HepG2 (cell line): ENCODE measurements around the gene GABARAPL2. TPM values are rescaled to one million over a fixed set of nuclear protein-coding genes. Genes with fewer than 3 reads are reported as not detected.

Experiments
- ATAC-seq: fragments of 200-7000 bp; cut with Tn5 transposase; 3 replicates; pipeline ENCODE4 v1.9.1; 2020; ENCODE audit warnings: mild to moderate bottlenecking, moderate library complexity
- BruUV-seq: library from RNA; stranded (reverse); fragments of 400-500 nt; replicated peaks from 2 replicates; lab custom pipeline; 2021; lab: Mats Ljungman, UMichigan
- CTCF ChIA-PET: fragments of 300-600 bp; formaldehyde crosslinking; extraction: SDS; loops from one replicate; lab custom pipeline; 2021; ENCODE audit warnings: low total read pairs, inconsistent platforms, low intra/inter-chr PET ratio; lab: Yijun Ruan, JAX
- POLR2A ChIA-PET: fragments of 350-600 bp; sonication (Branson Sonifier 250); formaldehyde crosslinking; loops from one replicate; lab custom pipeline; 2020; ENCODE audit warnings: antibody characterized with exemption, inconsistent platforms; lab: Yijun Ruan, JAX
- DNase-seq: peaks from one replicate; pipeline ENCODE4 v3.0.0-alpha.2; 2015; ENCODE audit warnings: low spot score
- FAIRE-seq: peaks from 3 replicates; lab custom pipeline; 2011; peaks lifted over from hg19 to GRCh38; lab: Jason Lieb, UNC
- H2AFZ ChIP-seq: one replicate; pipeline ENCODE4 v1.6.1; 2011; ENCODE audit warnings: low read length, inconsistent platforms
- H3K27ac ChIP-seq: fragments of 300-600 bp; 3 replicates; pipeline ENCODE4 v1.8.0; 2011; ENCODE audit warnings: mixed run types, mild to moderate bottlenecking, mixed read lengths, low read length, inconsistent platforms; ENCODE audit not compliant: insufficient read depth; ENCODE audit errors: extremely low read length
- H3K27me3 ChIP-seq, 2 experiments: fragments of 200-600 bp in 1 of 2; 2 replicates in 1 of 2; 3 replicates in 1 of 2; pipeline versions ENCODE4 v1.6.0 to v1.8.0; 2011; ENCODE audit warnings: low read length in 2 of 2, mild to moderate bottlenecking in 2 of 2, moderate library complexity in 2 of 2, inconsistent platforms in 1 of 2; ENCODE audit not compliant: insufficient read depth in 2 of 2, control insufficient read depth in 1 of 2
- H3K36me3 ChIP-seq, 2 experiments: fragments of 200-600 bp in 1 of 2; replicated peaks in 1 of 2; 2 replicates in 1 of 2; 3 replicates in 1 of 2; pipeline versions ENCODE4 v1.5.1 to v1.8.0; 2011; ENCODE audit warnings: low read length in 2 of 2, inconsistent platforms in 1 of 2; ENCODE audit not compliant: insufficient read depth in 2 of 2, control insufficient read depth in 1 of 2
- H3K4me1 ChIP-seq: 2 replicates; pipeline ENCODE4 v1.5.1; 2012; ENCODE audit warnings: low read length, inconsistent platforms; ENCODE audit not compliant: insufficient read depth
- H3K4me2 ChIP-seq: 2 replicates; pipeline ENCODE4 v1.6.0; 2011; ENCODE audit warnings: low read depth, low read length, inconsistent platforms
- H3K4me3 ChIP-seq, 3 experiments: fragments of 200-600 bp in 1 of 3; sonication (generic), shearing (Covaris generic) in 1 of 3; replicated peaks in 1 of 3; 2 replicates each; pipeline ENCODE4 v1.5.1; 2011 to 2016; ENCODE audit warnings: low read length in 3 of 3, inconsistent platforms in 2 of 3, low read depth in 2 of 3, mild to moderate bottlenecking in 2 of 3, control low read depth in 1 of 3, mixed read lengths in 1 of 3; ENCODE audit not compliant: insufficient read depth in 1 of 3
- H3K79me2 ChIP-seq: one replicate; pipeline ENCODE4 v1.6.1; 2011; ENCODE audit warnings: low read length, inconsistent platforms; ENCODE audit not compliant: insufficient read depth
- H3K9ac ChIP-seq: 2 replicates; pipeline ENCODE4 v1.6.0; 2011; ENCODE audit warnings: mild to moderate bottlenecking, low read depth, low read length, inconsistent platforms; ENCODE audit not compliant: insufficient read depth
- H3K9me3 ChIP-seq: 2 replicates; pipeline ENCODE4 v1.5.1; 2012; ENCODE audit warnings: mild to moderate bottlenecking, low read length
- H4K20me1 ChIP-seq: 2 replicates; pipeline ENCODE4 v1.6.0; 2011; ENCODE audit warnings: inconsistent platforms, mild to moderate bottlenecking, low read length, moderate library complexity; ENCODE audit not compliant: insufficient read depth
- ASH2L ChIP-seq: fragments of 300-600, 200-600 bp; sonication (generic); IDR thresholded peaks from 2 replicates; pipeline ENCODE4 v1.7.0; 2017; ENCODE audit warnings: low read depth, mild to moderate bottlenecking, moderate library complexity, mixed read lengths, low read length; ENCODE audit not compliant: insufficient read length
- HDAC1 ChIP-seq: sonication (generic); formaldehyde crosslinking; IDR thresholded peaks from 2 replicates; pipeline ENCODE4 v1.5.1; 2020; ENCODE audit warnings: mild to moderate bottlenecking, missing genetic modification reagents
- MTF1 ChIP-seq: sonication (generic); formaldehyde crosslinking; IDR thresholded peaks from 2 replicates; pipeline ENCODE4 v1.5.0; 2020; ENCODE audit warnings: missing genetic modification reagents
- NAIF1 ChIP-seq: sonication (generic); formaldehyde crosslinking; IDR thresholded peaks from 2 replicates; pipeline ENCODE4 v1.5.0; 2020; ENCODE audit warnings: mild to moderate bottlenecking, missing genetic modification reagents, borderline replicate concordance
- SRF ChIP-seq: IDR thresholded peaks from 2 replicates; pipeline ENCODE4 v1.6.1; 2011; ENCODE audit warnings: mild to moderate bottlenecking, low read depth, low read length, moderate library complexity
- ZBTB14 ChIP-seq: sonication (generic); formaldehyde crosslinking; IDR thresholded peaks from 2 replicates; pipeline ENCODE4 v1.4.0; 2020; ENCODE audit warnings: missing genetic modification reagents
- ZNF138 ChIP-seq: sonication (generic); formaldehyde crosslinking; IDR thresholded peaks from 2 replicates; pipeline ENCODE4 v1.5.0; 2020; ENCODE audit warnings: mild to moderate bottlenecking, low read depth, missing genetic modification reagents
- ZNF629 ChIP-seq: sonication (generic); formaldehyde crosslinking; conservative IDR thresholded peaks from 2 replicates; pipeline ENCODE4 v1.5.0; 2020; ENCODE audit warnings: missing genetic modification reagents
- ZNF749 ChIP-seq: sonication (generic); formaldehyde crosslinking; IDR thresholded peaks from 2 replicates; pipeline ENCODE4 v1.8.0; 2022; ENCODE audit warnings: mild to moderate bottlenecking, missing genetic modification reagents, moderate library complexity, borderline replicate concordance
- ZSCAN9 ChIP-seq: IDR thresholded peaks from 2 replicates; pipeline ENCODE4 v1.6.1; 2016; ENCODE audit warnings: borderline replicate concordance
- WGBS: methylation state at CpG from one replicate; pipeline ENCODE4 v1.1.6; 2017; ENCODE audit warnings: low lambda C conversion rate; 5-methylcytosine and 5-hydroxymethylcytosine counted together
- in situ Hi-C: cut with HindIII; loops from 2 replicates; pipeline ENCODE4 v1.10.0; 2017; ENCODE audit warnings: low pct_unique_long_range_greater_than_20kb; ENCODE audit not compliant: extremely low pct_ligation_motif_present
- intact Hi-C: fragments of 100-400 bp; cut with micrococcal nuclease; formaldehyde crosslinking; loops from one replicate; pipeline ENCODE4 v1.10.0; 2022; ENCODE audit not compliant: unreplicated experiment
- polyA plus RNA-seq, 8 experiments: library from polyadenylated mRNA; depleted of rRNA in 3 of 8; stranded (reverse) in 7 of 8; unstranded in 1 of 8; fragments of >200 nt; fragmentation: Illumina TruSeq in 4 of 8; extraction: Trizol in 4 of 8; gene quantifications; 2 replicates each; pipeline versions ENCODE4 v1.2.1 to v1.2.3, GENCODE V29; 2011 to 2016; ENCODE audit warnings: low read depth in 4 of 8, missing spikeins in 1 of 8, mixed read lengths in 1 of 8; ENCODE audit not compliant: insufficient read depth in 1 of 8
- total RNA-seq, 5 experiments: library from RNA; depleted of rRNA; stranded (reverse); fragments of >200 nt; fragmentation: Illumina TruSeq; extraction: Trizol; gene quantifications; 2 replicates each; pipeline ENCODE4 v1.2.3, GENCODE V29; 2016; ENCODE audit warnings: low read depth in 1 of 5
- TF ChIP-seq, protein P1 (sequence below): fragments of 450-650 bp; IDR thresholded peaks from 2 replicates; pipeline ENCODE4 v1.6.1; 2016

The GABARAPL2 gene
- total and polyA plus RNA-seq, 2 of the 13 experiments (the other 11 are each of a cell fraction or from before 2014, with no cell fraction given): 76.4 to 83.0 TPM

DNA sequence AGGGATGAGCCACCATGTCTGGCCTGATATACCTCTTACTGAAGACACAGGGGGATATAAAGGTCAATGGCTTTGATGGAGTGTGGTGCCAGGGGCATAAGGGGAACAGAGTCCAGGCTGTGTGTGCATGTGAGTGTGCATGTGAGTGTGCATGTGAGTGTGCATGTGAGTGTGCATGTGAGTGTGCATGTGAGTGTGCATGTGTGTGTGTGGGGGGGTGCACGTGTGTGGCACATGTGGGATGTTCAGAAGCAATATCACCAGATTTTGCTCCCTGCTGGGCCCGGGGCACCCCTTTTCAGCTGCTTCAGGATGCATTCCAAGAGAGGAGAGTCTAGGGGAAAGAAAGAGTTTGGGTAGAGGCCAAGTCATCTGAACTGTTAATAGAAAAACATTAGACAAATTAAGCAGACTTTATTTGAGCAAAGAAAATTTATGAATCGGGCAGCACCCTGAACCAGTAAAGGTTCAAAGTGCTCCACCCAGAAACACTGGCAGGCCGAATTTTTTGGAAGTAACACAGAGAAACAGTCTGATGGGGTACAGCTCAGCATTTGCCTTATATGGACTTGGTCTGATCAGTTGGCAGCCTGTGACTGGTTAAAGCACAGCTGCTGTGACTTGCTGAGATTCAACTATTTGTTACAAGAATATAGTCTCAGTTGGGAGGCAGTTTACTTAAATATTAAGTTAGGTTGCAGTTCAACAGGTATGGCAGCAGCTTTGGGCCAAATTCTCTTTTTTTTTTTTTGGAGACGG, 40.0 kb upstream of the GABARAPL2 start:
- H3K4me2 ChIP-seq: no peak overlapping the region
- ATAC-seq (no peak), FAIRE-seq (no peak), DNase-seq (no peak)
- no peaks in the 10 kb centered on the region for H3K79me2 ChIP-seq
- ChIA-PET CTCF (no interaction called here), POLR2A (no interaction called here)
- H3K27ac ChIP-seq: no peak overlapping the region
- H3K4me3 ChIP-seq: no peak overlapping the region
- in situ Hi-C loops (no loop called here), intact Hi-C loops (no loop called here)
- H3K4me1 ChIP-seq: peaks cover 18% of the 10 kb centered on the region
- H3K36me3 ChIP-seq: no peaks in the 10 kb centered on the region
- H4K20me1 ChIP-seq: no peaks in the 10 kb centered on the region
- H2AFZ ChIP-seq: no peak overlapping the region
- no TSS peak for BruUV-seq
- no peak for TF ChIP-seq ZNF138 (CRISPR knock-in tag)
- no peak for TF ChIP-seq MTF1
- no peak for TF ChIP-seq NAIF1 (CRISPR knock-in tag)
- no peak for TF ChIP-seq ZBTB14 (CRISPR knock-in tag)
- TF ChIP-seq ZSCAN9: no peak
- TF ChIP-seq ZNF749: no peak
- TF ChIP-seq HDAC1: no peak
- TF ChIP-seq, protein P1, sequence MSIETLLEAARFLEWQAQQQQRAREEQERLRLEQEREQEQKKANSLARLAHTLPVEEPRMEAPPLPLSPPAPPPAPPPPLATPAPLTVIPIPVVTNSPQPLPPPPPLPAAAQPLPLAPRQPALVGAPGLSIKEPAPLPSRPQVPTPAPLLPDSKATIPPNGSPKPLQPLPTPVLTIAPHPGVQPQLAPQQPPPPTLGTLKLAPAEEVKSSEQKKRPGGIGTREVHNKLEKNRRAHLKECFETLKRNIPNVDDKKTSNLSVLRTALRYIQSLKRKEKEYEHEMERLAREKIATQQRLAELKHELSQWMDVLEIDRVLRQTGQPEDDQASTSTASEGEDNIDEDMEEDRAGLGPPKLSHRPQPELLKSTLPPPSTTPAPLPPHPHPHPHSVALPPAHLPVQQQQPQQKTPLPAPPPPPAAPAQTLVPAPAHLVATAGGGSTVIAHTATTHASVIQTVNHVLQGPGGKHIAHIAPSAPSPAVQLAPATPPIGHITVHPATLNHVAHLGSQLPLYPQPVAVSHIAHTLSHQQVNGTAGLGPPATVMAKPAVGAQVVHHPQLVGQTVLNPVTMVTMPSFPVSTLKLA: peak; percentile 80
- TF ChIP-seq ZNF629 (CRISPR knock-in tag): no peak
- peak; percentile 44 for TF ChIP-seq ASH2L
- peak; percentile 76; the same call in 1 of the 2 replicates for TF ChIP-seq SRF
- no peak overlapping the region for H3K9ac ChIP-seq
- 52% methylated on average over 5 of the region's 5 CpGs for WGBS
- H3K9me3 ChIP-seq: no peaks in the 10 kb centered on the region
- no peaks in the 10 kb centered on the region for H3K27me3 ChIP-seq
